Trophoblast cell (in vitro differentiated cells and primary cell): ENCODE data around the gene FSTL4.

Experiments
- DNase-seq, 2 donors: peaks; one replicate each; pipeline ENCODE4 v3.0.0-alpha.2; 2016
- H2AFZ ChIP-seq: 2 replicates; pipeline ENCODE4 v1.6.1; 2013; ENCODE audit warnings: low read length, moderate library complexity, mild to moderate bottlenecking; ENCODE audit not compliant: insufficient read depth, poor library complexity
- H2AK5ac ChIP-seq: 2 replicates; pipeline ENCODE4 v1.6.1; 2013; ENCODE audit warnings: mild to moderate bottlenecking, low read length
- H2BK120ac ChIP-seq: 2 replicates; pipeline ENCODE4 v1.6.1; 2013; ENCODE audit warnings: low read length, mild to moderate bottlenecking, moderate library complexity; ENCODE audit not compliant: insufficient read depth, poor library complexity
- H2BK12ac ChIP-seq: 2 replicates; pipeline ENCODE4 v1.6.1; 2013; ENCODE audit warnings: mild to moderate bottlenecking, low read length, moderate library complexity
- H2BK5ac ChIP-seq: 2 replicates; pipeline ENCODE4 v1.6.1; 2013; ENCODE audit warnings: low read length, low read depth, moderate library complexity, mild to moderate bottlenecking; ENCODE audit not compliant: poor library complexity
- H3K14ac ChIP-seq: 2 replicates; pipeline ENCODE4 v1.6.1; 2013; ENCODE audit warnings: mild to moderate bottlenecking, low read length
- H3K18ac ChIP-seq: 2 replicates; pipeline ENCODE4 v1.6.1; 2013; ENCODE audit warnings: mild to moderate bottlenecking, low read length
- H3K23ac ChIP-seq: 2 replicates; pipeline ENCODE4 v1.6.1; 2013; ENCODE audit warnings: low read length
- H3K27ac ChIP-seq: 2 replicates; pipeline ENCODE4 v1.5.1; 2013; ENCODE audit warnings: low read depth, mild to moderate bottlenecking, inconsistent platforms, low read length, moderate library complexity
- H3K27me3 ChIP-seq: 2 replicates; pipeline ENCODE4 v1.6.1; 2013; ENCODE audit warnings: inconsistent platforms, mild to moderate bottlenecking, low read length, moderate library complexity; ENCODE audit not compliant: insufficient read depth
- H3K36me3 ChIP-seq, 2 experiments: 1 replicate in 1 of 2; 2 replicates in 1 of 2; pipeline ENCODE4 v1.6.1; 2013; ENCODE audit warnings: low read length in 2 of 2, mild to moderate bottlenecking in 2 of 2, moderate library complexity in 1 of 2; ENCODE audit not compliant: insufficient read depth in 2 of 2, control insufficient read depth in 1 of 2
- H3K4ac ChIP-seq: 2 replicates; pipeline ENCODE4 v1.6.1; 2013; ENCODE audit warnings: low read depth, mild to moderate bottlenecking, low read length, moderate library complexity
- H3K4me1 ChIP-seq, 2 experiments: 1 replicate in 1 of 2; 2 replicates in 1 of 2; pipeline ENCODE4 v1.6.1; 2013; ENCODE audit warnings: low read length in 2 of 2, mild to moderate bottlenecking in 2 of 2, moderate library complexity in 1 of 2; ENCODE audit not compliant: insufficient read depth in 2 of 2, control insufficient read depth in 1 of 2
- H3K4me2 ChIP-seq: 2 replicates; pipeline ENCODE4 v1.6.1; 2013; ENCODE audit warnings: inconsistent platforms, mild to moderate bottlenecking, low read length, moderate library complexity
- H3K4me3 ChIP-seq: 2 replicates; pipeline ENCODE4 v1.5.1; 2013; ENCODE audit warnings: mild to moderate bottlenecking, low read depth, low read length, inconsistent platforms
- H3K79me1 ChIP-seq: one replicate; pipeline ENCODE4 v1.6.1; 2013; ENCODE audit warnings: low read length
- H3K79me2 ChIP-seq: 2 replicates; pipeline ENCODE4 v1.6.1; 2013; ENCODE audit warnings: low read length, mild to moderate bottlenecking; ENCODE audit not compliant: control insufficient read depth, insufficient read depth, poor library complexity
- H3K9ac ChIP-seq: 2 replicates; pipeline ENCODE4 v1.6.1; 2013; ENCODE audit warnings: mild to moderate bottlenecking, low read length
- H3K9me3 ChIP-seq: 2 replicates; pipeline ENCODE4 v1.6.1; 2013; ENCODE audit warnings: low read depth, mild to moderate bottlenecking, control low read depth, inconsistent platforms, low read length; ENCODE audit not compliant: insufficient read depth
- H4K12ac ChIP-seq: 2 replicates; pipeline ENCODE4 v1.6.1; 2013; ENCODE audit warnings: low read depth, mild to moderate bottlenecking, low read length, moderate library complexity
- H4K8ac ChIP-seq: 2 replicates; pipeline ENCODE4 v1.6.1; 2013; ENCODE audit warnings: low read depth, mild to moderate bottlenecking, low read length, moderate library complexity
- H4K91ac ChIP-seq: one replicate; pipeline ENCODE4 v1.6.1; 2013; ENCODE audit warnings: low read depth, mild to moderate bottlenecking, low read length, moderate library complexity
- WGBS: extraction: QIAGEN DNeasy Blood & Tissue Kit; methylation state at CpG from one replicate; pipeline ENCODE4 v1.1.7; 2013; ENCODE audit warnings: missing lambda C conversion rate; ENCODE audit not compliant: insufficient read length, insufficient coverage; ENCODE audit errors: extremely low coverage; 5-methylcytosine and 5-hydroxymethylcytosine counted together

Gene FSTL4

DNA sequence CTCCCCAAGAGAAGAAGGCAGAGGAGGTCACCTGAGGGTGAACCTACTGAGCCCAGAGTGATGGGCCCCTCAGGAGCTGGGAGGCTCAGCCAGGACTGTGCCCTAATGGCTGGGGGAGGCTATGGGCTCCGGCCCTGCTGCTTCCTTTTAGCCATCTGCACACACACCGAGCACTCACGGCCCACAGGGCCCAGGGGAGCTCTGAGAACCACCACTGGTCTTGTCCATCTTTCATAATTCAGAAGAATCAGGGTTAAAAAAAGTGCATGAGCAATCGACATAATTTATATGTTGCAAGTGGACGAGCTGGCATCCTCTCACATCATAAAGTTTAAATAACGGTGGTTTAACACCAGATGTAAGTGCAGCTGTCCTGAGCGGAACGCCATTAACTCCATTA, 162.1 kb downstream of the FSTL4 start:
- Histone ChIP-seq H3K9ac (no peak overlapping the region), H3K27ac (no peak overlapping the region), H3K18ac (no peak overlapping the region), H4K8ac (no peak overlapping the region), H3K36me3 (no peaks in the 10 kb centered on the region), H3K4me3 (no peak overlapping the region), H2BK12ac (no peak overlapping the region), H4K12ac (no peak overlapping the region), H3K9me3 (peaks cover 1% of the 10 kb centered on the region), H2AK5ac (no peak overlapping the region), H3K23ac (no peak overlapping the region), H3K4ac (no peak overlapping the region), H2AFZ (no peak overlapping the region), H3K79me1 (no peaks in the 10 kb centered on the region), H3K4me1 (no peaks in the 10 kb centered on the region), H3K4me2 (no peak overlapping the region), H3K27me3 (no peaks in the 10 kb centered on the region), H3K14ac (no peak overlapping the region), H3K79me2 (no peaks in the 10 kb centered on the region), H4K91ac (no peak overlapping the region), H2BK120ac (no peak overlapping the region), H2BK5ac (no peak overlapping the region)
- DNase-seq = no peak
- WGBS = no CpG with 5 or more reads among the region's 8 CpGs

DNA sequence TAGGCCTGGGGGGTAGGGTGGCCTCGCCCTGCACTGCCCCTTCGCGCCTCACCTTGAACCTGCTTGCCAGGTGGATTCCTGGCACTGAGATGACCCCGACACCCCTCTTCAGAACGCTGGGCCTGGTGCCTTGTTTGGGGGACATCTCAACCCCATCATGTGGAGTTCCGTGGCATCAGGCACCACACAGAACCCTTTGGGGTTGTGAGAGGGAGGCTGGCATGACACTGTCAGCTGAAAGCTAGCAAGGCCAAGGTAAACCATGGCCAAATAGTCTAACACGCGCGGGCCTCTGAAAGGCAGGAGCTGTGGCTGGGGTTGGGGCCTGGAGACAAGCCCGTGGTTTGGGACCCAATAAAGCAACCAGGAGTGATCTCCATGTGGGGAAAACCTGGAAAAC, 163.2 kb downstream of the FSTL4 start:
- H3K18ac ChIP-seq = no peak overlapping the region
- no peak overlapping the region for H3K4ac ChIP-seq
- H3K9ac ChIP-seq = no peak overlapping the region
- no peak overlapping the region for H2AK5ac ChIP-seq
- no peak overlapping the region for H3K23ac ChIP-seq
- H3K9me3 ChIP-seq = peaks cover 1% of the 10 kb centered on the region
- H2BK12ac ChIP-seq = no peak overlapping the region
- H4K8ac ChIP-seq = no peak overlapping the region
- no peak overlapping the region for H2BK120ac ChIP-seq
- WGBS = no CpG with 5 or more reads among the region's 10 CpGs
- no peak for DNase-seq
- H4K91ac ChIP-seq = no peak overlapping the region
- no peaks in the 10 kb centered on the region for H3K79me1 ChIP-seq
- no peak overlapping the region for H2BK5ac ChIP-seq
- H3K4me1 ChIP-seq = no peaks in the 10 kb centered on the region
- no peaks in the 10 kb centered on the region for H3K27me3 ChIP-seq
- H3K4me2 ChIP-seq = no peak overlapping the region
- no peaks in the 10 kb centered on the region for H3K79me2 ChIP-seq
- no peaks in the 10 kb centered on the region for H3K36me3 ChIP-seq
- no peak overlapping the region for H4K12ac ChIP-seq
- H3K27ac ChIP-seq = no peak overlapping the region
- no peak overlapping the region for H2AFZ ChIP-seq
- no peak overlapping the region for H3K14ac ChIP-seq
- no peak overlapping the region for H3K4me3 ChIP-seq

DNA sequence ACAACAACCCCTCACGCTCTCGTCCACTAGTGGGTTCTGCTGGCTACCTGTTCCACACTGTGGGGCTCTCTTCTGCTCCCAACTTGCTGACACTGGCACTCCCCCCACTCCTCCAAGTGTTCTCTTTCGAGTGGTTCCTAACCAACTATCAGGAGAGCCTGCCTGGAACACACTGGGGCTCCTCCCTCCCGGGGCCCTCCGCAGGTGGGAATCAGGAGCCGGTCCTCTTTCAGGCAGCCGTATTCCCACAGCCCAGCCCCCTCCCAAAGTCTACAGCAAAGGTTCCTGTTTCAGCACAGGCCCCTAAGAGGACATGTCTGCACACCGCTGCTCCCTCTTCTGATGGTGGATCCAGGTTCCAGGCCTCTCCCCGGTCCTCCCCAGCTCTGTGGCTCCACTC, 165.9 kb downstream of the FSTL4 start:
- Histone ChIP-seq H2AK5ac (no peak overlapping the region), H3K36me3 (no peaks in the 10 kb centered on the region), H3K79me1 (no peaks in the 10 kb centered on the region), H3K9me3 (no peaks in the 10 kb centered on the region), H2BK120ac (no peak overlapping the region), H3K27me3 (no peaks in the 10 kb centered on the region), H3K79me2 (no peaks in the 10 kb centered on the region), H3K4me3 (no peak overlapping the region), H4K12ac (no peak overlapping the region), H2BK12ac (no peak overlapping the region), H3K14ac (no peak overlapping the region), H3K4me2 (no peak overlapping the region), H3K27ac (no peak overlapping the region), H3K9ac (no peak overlapping the region), H3K4me1 (no peaks in the 10 kb centered on the region), H2BK5ac (no peak overlapping the region), H3K18ac (no peak overlapping the region), H2AFZ (no peak overlapping the region), H3K23ac (no peak overlapping the region), H4K8ac (no peak overlapping the region), H3K4ac (no peak overlapping the region), H4K91ac (no peak overlapping the region)
- no peak for DNase-seq
- no CpG with 5 or more reads among the region's 9 CpGs for WGBS

DNA sequence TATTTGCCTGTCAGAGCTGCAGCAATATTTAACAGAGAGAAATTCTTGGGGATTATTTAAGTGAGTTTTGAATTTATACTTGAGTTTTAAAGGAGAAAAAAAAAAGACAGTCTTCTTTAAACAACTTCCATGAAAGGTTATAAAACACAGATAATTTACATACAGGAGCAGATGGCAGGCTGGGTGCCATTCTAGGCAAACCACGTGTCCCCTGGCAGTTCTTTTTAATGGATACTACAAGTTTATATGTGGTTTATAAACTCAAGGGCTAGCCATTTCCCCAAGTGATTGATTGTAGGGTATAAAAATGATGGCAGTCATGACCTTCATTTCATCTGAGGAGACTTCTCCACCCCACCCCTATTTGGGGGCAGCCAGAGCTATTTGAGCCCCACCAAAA, 166.6 kb downstream of the FSTL4 start:
- no peak overlapping the region for H3K4me2 ChIP-seq
- no peak overlapping the region for H2BK120ac ChIP-seq
- no peak for DNase-seq
- H3K23ac ChIP-seq = no peak overlapping the region
- H3K79me2 ChIP-seq = no peaks in the 10 kb centered on the region
- H3K27me3 ChIP-seq = no peaks in the 10 kb centered on the region
- no peak overlapping the region for H3K14ac ChIP-seq
- no peak overlapping the region for H3K27ac ChIP-seq
- no peaks in the 10 kb centered on the region for H3K36me3 ChIP-seq
- no peak overlapping the region for H3K4me3 ChIP-seq
- H3K79me1 ChIP-seq = no peaks in the 10 kb centered on the region
- no peak overlapping the region for H4K12ac ChIP-seq
- H3K4ac ChIP-seq = no peak overlapping the region
- H3K9ac ChIP-seq = no peak overlapping the region
- WGBS = no CpG with 5 or more reads among the region's 1 CpG
- no peak overlapping the region for H2BK5ac ChIP-seq
- H4K8ac ChIP-seq = no peak overlapping the region
- H2BK12ac ChIP-seq = no peak overlapping the region
- no peaks in the 10 kb centered on the region for H3K9me3 ChIP-seq
- H3K4me1 ChIP-seq = no peaks in the 10 kb centered on the region
- H3K18ac ChIP-seq = no peak overlapping the region
- H2AFZ ChIP-seq = no peak overlapping the region
- no peak overlapping the region for H4K91ac ChIP-seq
- H2AK5ac ChIP-seq = no peak overlapping the region
